ENCODE measurements around the gene TMEM243.

- TF ChIP-seq EZH2phosphoT487 (IDR thresholded peaks at IDR 0.05; ENCODE audit: insufficient read depth, low read depth) = no peak
- TF ChIP-seq EZH2 (IDR thresholded peaks at IDR 0.05; ENCODE audit: insufficient read depth, poor library complexity, severe bottlenecking) = no peak
Observed at GRCh38 chr7:87151002-87151728, 68.4 kb downstream of the TMEM243 start.
